GM18907 (cell line): ENCODE results near the gene ZNF865.

ENCODE experiments used
- ATAC-seq: cut with Tn5 transposase; IDR thresholded peaks from one replicate; pipeline ENCODE4 v1.9.1; 2021; ENCODE audit warnings: mild to moderate bottlenecking, moderate library complexity; ENCODE audit not compliant: unreplicated experiment

Gene ZNF865

DNA sequence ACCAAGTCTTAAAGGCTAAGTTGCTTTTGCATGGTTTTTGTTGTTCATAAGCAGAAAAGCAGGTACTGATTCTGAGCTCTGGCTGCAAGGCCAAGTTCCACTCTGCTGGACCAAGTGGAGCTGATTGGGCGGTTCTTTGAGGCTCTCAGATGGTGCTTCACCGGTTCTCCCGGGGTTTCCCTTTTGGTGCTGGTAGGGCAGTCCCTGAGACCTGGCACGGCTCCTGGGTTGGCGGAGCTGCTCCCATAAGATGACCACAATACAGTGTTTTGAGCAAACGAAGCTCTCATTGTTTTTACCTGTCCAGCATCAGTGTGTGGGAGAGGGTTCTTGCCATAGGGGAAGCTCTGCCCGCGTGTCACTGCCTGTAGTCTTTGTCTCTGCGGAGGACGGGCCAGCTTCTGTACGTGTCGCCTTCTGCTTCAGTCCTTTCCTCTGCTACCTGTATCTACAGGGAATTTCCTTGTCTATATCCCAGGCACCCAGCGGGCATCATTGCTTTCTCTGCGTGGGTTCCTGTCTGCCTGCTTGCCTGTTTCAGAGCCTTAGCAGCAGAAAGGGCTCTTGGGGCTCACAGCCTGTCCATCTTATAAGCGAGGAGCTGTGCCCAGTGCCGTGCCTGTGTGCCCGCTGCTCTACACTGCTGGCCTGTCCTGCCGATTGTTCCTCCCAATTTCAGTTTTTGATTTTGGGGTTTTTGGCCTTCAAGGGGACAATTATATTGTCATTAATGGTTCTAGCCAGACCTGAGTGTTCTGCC, 51.7 kb downstream of the ZNF865 start:
- ATAC-seq = no peak

DNA sequence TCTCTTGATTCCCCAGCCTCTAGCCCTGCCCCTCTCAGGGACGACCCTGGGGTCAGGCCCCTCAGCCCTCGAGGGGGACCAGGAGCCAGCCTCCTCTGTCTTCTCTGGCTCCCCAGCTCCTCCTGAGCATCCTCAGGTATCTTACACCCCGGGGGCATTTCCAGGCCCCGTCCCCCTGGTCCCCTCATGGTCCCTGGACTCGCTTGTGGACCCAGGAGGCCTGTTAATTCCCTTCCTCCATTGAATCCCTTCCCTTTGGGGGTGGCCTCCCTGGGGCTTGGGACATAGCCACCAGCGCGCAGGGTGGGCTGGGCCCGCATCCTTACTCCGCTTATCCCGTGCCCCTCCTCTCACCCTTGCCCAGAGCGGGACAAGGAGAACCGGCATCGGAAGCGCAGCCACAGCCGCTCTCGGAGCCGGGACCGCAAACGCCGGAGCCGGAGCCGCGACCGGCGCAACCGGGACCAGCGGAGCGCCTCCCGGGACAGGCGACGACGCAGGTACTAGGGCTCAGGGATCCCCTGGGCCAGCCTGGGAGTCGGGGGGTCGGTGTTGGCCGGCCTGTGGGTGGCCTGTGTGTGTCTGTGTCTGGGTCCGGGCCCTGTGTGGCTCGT, 53.5 kb downstream of the ZNF865 start:
- no peak for ATAC-seq

DNA sequence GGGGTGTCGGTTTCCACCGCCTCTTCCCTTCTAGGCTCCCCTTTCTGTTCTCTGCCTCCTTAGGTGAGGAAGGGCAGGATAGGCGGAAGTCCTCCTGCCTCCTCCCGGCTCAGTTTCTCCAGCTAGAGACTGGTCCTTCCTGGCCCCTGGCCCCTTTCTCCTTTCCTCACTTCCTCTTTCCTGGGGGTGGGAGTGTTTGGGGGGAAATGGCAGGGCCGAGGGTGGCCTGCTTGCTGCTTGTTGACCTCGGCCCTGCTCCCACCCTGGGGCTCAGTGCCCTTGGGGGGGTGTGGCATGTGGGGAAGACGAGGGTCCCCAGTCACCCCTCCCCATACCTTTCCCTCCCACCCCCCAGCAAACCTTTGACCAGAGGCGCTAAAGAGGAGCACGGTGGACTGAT, 54.4 kb downstream of the ZNF865 start:
- ATAC-seq = no peak

DNA sequence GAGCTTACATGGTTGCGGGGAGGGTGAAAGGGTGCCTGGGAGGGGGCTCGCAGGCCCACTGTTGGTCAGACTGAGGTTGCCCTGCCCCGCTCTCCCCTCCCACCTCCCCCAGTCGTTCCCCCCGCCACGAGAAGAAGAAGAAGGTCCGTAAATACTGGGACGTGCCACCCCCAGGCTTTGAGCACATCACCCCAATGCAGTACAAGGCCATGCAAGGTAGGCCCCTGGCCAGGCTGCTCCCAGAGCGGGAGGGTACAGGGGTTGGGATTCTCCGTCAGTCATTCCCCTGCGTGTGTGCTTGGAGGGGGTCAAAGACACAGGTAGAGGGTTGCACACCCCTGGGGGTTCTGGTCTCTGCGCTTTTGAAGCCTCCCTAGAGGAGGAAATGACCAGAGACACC, 55.0 kb downstream of the ZNF865 start:
- no peak for ATAC-seq

DNA sequence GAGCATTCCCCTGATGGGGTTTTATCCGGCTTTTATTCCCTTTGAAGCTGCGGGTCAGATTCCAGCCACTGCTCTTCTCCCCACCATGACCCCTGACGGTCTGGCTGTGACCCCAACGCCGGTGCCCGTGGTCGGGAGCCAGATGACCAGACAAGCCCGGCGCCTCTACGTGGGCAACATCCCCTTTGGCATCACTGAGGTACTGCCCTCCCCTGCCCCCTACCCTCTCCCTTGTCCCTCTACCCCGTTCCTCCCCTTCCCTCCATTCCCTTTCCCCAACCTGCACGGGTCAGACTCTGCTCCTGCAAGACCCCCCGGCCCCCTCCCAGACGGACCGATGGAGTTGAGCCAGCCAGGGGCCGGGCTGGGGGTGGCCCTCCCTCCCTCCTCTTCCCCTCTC, 55.5 kb downstream of the ZNF865 start:
- no peak for ATAC-seq

DNA sequence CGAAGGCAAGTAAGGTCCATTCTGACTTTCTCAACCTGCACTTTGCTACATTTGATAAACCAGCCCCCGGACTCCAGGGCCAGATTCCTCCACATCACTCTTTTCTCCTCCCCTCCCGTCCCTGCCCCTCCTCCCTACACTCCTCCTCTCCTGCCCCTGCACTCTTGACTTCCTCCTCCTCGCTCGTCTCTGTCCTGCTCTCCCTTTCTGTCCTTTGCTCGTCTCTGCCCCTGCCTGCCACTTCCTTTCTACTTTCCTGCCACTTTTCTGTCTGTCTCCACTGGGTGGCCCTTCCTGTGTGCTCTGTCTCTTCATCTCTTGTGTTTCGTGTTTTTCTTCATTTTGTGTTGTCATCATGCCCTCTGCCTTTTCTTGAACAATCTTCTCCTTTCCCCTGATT, 56.4 kb downstream of the ZNF865 start:
- no peak for ATAC-seq

DNA sequence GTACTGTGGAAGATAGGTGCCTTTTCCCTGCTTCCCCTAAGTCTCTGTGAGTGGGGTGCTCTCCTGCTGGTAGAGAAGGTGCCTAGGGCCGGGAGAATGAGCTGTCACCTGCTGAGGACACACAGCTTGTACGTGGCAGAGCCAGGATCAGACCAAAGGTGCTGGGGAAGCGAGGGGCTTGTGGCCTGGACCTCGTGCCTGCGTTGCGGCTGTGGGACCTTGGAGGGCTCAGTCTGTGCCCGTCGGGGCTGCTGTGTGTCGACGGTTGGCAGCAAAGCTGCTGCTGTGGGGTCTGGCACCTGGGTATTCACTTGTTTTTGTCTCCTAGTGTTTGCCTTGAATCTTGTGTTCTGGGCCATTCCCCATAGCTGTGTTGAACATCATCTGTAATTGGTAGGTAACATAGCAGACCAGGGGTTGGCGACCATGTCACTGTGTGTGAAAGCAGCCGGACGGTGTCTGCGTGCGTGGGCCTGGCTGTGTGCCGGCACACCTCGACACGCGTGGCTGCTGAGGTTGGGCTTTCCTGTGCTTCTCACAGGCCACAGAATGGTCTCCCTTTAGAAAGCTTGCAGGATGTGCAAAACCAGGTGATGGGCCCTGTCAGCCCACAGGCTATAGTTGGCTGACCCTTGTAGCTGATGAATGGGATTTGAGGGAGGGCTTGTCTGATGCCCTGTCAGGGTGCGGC, 58.5 kb downstream of the ZNF865 start:
- ATAC-seq = no peak

DNA sequence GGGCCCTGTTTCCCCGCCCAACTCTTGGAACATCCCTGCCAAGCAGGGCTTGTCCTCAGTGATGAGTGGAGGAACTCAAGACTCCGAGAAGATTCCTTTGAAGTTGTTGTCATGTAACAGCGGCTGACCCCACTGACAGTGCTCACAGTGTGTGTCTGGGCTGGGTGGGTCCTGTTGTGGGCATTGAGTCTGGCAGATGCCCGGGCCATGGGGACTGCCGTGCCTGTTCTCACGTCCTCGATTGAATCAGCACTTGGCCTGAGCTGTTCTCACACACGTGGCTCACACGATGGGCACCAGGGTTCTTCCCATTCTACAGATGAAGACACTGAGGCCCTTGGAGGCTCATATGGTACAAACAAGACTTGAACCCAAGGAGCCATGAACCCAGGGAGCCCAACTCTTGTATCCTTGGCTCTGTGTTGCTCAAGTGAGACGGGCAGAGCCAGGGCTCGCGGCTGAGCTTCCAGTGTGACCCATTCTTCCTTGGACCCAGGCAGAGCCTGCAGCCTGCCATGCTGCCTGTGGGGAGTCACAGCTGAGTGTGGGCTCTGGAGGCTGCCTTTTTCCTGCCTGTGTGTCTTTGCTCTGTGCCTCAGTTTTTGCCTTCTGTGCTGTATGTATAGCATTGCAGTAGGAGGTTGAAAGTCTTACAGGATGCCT, 61.0 kb downstream of the ZNF865 start:
- no peak for ATAC-seq
